HG03442 (cell line): ENCODE measurements around the gene BOLA2.
"Not testable (repeated sequence)": the region's sequence is repeated elsewhere in the genome, so short reads cannot be mapped to it uniquely, and the experiment has no call there.

ENCODE experiments used
- ATAC-seq: cut with Tn5 transposase; IDR thresholded peaks from one replicate; pipeline ENCODE4 v1.9.1; 2021; ENCODE audit warnings: mild to moderate bottlenecking, moderate library complexity; ENCODE audit not compliant: unreplicated experiment

BOLA2 gene

DNA sequence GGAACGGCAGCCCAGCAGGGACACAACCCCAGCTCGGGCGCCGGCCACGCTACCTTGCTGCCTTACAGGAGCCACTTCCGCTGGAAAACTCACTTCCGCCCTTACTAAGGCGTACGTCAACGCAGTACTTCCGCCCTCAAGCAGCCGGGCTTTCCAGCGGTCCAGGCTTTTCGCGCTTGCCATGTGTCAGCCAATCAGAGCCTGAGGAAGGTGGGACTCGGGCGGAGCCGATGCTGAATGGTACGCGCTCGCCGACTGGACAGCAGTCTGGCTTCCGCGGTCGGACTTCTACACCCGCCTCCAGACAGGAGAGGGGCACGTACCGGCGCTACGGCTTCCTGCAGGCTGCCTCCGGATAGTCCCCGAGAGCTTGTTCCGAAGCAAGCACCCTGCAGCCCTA lies at the start of gene BOLA2, which contains the start of gene SLX1B:
Gene BOLA2, minus strand, starts transcription at position 83 of the 400 bp plus-strand sequence. CDS start 98 bp downstream, outside the sequence.
Gene SLX1B, plus strand, starts transcription at position 265 of the 400 bp plus-strand sequence.
- peak; percentile 88 for ATAC-seq

DNA sequence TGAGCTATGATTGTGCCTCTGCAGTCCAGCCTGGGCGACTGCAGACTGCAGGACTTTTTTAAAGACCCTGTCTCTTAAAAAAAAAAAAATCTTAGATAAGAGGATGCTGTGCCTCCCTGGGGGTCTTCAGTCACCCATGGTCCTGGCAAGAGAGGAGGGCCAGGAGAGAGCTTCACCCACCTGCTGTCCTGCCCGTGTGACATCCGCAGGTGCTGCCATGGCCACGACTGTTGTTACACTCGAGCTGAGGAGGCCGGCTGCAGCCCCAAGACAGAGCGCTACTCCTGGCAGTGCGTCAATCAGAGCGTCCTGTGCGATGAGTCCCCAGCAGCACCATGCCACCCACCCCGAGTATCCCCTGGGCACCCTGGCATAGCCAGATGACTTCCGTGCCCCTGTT lies 28.1 kb upstream of the BOLA2 start:
- not testable (repeated sequence) for ATAC-seq

DNA sequence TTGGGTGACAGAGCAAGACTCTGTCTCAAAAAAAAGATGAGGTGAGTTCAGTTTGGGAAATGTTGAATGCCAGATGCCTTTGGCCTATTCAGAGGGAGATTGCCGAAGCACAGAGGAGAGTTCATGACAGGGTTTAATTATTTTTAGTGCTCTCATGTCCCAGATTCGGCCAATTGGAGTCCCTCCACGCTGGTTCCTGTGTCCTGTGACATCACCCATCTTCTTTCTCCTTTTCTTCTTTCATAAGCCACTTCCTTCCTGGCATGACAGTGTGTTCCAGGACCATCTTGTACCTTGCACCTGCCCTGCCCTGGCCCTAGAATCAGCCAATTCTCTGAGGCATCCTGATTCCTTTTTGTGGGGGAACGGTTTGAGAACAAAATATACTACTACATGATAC lies 17.9 kb upstream of the BOLA2 start:
- not testable (repeated sequence) for ATAC-seq

GRCh38 chr16:29469660-29470059 lies 15.5 kb upstream of the BOLA2 start:
- not testable (repeated sequence) for ATAC-seq

- not testable (repeated sequence) for ATAC-seq
These were observed 13.7 kb upstream of the BOLA2 start for GRCh38 chr16:29467654-29468366.

- not testable (repeated sequence) for ATAC-seq
These were observed 12.8 kb upstream of the BOLA2 start for GRCh38 chr16:29466904-29467303.

DNA sequence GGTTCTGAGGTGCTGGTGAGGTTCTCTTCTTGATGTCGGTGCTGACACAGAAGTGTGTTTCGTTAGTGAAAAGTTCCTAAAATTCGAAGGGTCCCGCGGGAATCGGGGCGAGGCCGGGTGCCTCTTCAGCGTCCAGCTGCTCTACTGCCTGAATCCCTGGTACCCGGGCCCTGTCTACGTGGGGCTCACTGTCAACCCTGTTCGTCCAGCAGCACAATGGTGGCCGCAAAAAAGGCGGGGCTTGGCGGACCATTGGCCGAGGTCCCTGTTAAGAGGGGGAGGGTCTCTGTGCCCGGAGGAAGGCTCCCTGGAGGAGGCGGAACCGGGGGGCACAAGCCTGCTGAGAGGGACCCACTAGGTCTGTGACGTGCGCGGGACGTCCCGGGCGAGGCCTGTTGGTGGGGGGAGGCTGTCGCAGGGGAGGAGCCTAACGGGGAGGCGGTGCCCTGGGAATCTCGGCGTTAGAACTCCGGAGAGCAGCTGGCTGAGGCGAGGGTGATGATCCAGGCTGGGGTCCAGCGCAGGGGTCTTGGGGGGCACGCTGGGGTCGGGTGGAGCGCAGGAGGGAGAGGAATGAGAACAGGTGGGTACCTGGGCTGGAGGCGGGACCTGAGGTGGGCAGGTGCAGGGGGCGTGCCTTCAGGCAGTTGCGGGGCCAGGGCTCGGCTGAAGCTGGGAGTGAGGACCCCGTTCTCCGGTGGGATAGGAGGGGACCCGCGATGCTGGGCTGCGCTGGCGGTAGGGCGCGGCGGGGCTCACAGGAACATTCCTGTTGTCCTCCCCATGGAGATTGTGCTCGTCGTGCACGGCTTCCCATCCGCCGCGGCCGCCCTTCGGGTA lies 12.1 kb upstream of the BOLA2 start:
- not testable (repeated sequence) for ATAC-seq

GRCh38 chr16:29460647-29461030 lies 6.5 kb upstream of the BOLA2 start:
- not testable (repeated sequence) for ATAC-seq

GRCh38 chr16:29459706-29460646 lies 5.8 kb upstream of the BOLA2 start, which contains the start of gene SULT1A4:
TSS of gene SULT1A4 (plus strand) at chr16:29459913. CDS start at chr16:29461386, 1,473 bp downstream.
- not testable (repeated sequence) for ATAC-seq

DNA sequence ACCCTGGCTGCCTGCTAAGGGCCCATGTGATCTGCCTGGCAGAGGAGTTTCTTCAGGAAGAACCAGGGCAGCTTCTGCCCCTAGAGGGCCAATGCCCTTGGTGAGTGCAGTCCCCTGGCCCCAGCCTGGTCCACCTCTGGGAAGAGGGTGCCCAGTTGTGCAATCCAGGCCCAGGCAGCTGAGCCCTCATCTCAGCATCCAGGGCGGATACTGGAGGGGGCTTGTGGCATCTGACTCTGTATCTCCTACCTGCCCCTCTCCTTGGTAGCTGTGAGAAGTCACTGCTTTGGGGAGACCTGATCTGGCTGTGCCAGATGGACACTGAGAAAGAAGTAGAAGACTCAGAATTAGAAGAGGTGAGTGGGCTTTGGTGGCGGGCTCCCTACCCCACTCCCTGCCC lies 3.5 kb upstream of the BOLA2 start:
- not testable (repeated sequence) for ATAC-seq

DNA sequence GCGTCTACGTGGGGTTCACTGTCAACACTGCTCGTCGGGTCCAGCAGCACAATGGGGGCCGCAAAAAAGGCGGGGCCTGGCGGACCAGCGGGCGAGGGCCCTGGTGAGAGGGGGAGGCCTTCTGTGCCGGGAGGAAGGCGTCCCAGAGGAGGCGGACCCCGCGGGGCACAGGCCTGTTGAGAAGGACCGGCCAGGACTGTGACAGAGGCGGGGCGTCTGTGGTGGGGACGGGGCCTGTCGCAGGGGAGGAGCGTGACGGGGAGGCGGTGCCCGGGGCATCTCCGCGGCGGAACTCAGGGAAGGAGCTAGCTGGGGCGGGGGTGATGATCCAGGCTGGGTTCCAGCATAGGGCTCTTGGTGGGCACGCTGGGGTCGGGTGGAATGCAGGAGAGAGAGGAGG lies 677 bp upstream of the BOLA2 start:
- ATAC-seq = peak; percentile 59

DNA sequence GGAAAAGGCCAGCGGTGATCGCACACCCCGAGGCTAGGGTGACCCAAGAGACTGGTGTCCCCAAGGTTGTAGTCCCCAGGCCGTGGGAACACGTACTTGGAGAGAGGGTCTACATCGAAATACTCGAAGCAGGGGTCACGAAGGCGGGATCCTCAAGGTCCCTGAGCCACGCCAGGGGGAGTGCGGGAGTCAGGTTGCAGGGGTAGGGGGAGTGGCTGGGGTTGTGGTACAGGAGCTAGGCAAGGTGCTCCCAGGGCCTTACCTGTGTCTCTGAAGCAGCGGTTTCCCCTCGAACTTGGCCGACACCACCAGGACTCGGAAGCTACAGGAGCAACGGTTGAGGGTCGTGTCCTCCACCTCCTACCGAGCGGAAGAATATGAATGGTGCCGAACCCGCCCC lies 397 bp downstream of the BOLA2 start:
- ATAC-seq = peak; percentile 3

DNA sequence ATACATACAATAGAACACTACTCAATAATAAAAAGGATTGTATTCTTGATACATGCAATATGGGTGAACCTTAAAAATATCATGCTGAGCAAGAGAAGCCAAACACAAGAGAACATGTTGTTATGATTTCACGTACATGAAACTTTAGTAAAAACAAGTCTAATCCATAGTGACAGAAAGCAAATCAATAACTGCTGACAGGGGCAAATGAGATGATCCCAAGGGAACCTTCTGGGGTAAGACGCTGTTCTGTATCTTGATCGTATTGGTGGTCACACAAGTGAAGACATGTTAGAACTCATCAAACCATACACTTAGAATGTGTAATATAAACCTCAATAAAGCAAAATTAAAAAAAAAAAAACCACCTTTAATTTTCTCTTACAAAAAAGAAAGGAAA lies 28.8 kb downstream of the BOLA2 start:
- ATAC-seq = not testable (repeated sequence)

DNA sequence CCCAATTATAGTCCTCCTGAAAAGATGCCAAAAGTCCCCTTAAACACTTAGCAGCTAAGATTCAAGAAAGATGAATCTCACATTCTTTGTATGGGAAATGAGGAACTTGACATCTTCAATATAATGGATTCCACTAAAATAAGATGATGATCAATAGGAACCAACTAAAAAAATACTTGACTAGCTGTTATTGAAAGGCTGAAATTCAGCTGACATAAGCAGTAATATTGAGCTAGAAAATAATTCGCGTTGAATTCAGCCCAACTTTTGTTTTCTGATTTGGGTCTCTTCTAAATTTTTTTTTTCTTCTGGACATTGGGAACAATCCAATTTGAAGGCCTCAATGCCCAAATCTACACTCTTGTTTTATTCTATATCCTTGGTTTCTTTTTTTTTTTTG lies 30.6 kb downstream of the BOLA2 start:
- not testable (repeated sequence) for ATAC-seq

DNA sequence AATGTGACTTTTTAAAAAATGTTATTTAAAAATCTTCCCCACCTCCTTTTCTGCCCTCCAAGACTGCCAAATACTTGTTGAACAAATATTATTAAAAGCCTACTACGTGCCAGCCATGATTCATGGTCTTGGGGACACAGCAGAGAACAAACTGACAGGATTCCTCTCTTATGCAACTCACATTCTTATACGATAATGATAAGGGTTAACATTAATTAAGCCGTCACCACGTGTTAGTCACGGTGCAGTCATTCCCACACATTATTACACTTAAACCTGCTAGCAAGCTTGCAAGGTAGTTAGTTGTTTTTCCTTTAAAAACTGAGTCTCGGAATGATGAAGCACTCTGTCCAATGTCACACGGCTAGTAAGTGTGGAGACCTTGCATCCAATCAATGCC lies 48.9 kb downstream of the BOLA2 start:
- ATAC-seq = not testable (repeated sequence)
